ENCODE data around the gene FGD6.

DNA sequence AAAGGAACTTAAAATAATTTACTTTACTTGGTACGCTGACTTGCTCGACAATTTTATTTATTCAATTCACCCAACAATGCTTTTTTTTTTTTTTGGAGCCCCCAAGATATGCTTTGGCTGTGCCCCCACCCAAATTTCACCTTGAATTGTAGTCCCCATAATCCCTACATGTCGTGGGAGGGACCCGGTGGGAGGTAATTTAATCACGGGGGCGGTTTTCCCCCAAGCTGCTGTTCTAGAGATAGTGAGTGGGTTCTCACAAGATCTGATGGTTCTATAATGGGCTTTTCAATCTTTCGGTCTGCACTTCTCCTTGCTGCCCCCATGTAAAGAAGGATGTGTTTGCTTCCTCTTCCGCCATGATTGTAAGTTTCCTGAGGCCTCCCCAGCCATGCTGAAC is 10.4 kb downstream of the FGD6 start:
- TF ChIP-seq, protein P1, sequence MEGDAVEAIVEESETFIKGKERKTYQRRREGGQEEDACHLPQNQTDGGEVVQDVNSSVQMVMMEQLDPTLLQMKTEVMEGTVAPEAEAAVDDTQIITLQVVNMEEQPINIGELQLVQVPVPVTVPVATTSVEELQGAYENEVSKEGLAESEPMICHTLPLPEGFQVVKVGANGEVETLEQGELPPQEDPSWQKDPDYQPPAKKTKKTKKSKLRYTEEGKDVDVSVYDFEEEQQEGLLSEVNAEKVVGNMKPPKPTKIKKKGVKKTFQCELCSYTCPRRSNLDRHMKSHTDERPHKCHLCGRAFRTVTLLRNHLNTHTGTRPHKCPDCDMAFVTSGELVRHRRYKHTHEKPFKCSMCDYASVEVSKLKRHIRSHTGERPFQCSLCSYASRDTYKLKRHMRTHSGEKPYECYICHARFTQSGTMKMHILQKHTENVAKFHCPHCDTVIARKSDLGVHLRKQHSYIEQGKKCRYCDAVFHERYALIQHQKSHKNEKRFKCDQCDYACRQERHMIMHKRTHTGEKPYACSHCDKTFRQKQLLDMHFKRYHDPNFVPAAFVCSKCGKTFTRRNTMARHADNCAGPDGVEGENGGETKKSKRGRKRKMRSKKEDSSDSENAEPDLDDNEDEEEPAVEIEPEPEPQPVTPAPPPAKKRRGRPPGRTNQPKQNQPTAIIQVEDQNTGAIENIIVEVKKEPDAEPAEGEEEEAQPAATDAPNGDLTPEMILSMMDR (IDR thresholded peaks at IDR 0.05; ENCODE audit: low read length): no peak
- no peak for TF ChIP-seq EZH2 (IDR thresholded peaks at IDR 0.05; ENCODE audit: borderline replicate concordance, low read length)
